Common myeloid progenitor, CD34-positive (primary cell): ENCODE results near the gene ACTC1.

Source experiments
- CTCF ChIA-PET: fragments of 350-600 bp; sonication (Branson Sonifier 250); formaldehyde crosslinking; loops from one replicate; lab custom pipeline; 2021; ENCODE audit warnings: antibody characterized with exemption; lab: Charles Lee
- POLR2A ChIA-PET: fragments of 350-600 bp; sonication (Branson Sonifier 250); formaldehyde crosslinking; loops from one replicate; lab custom pipeline; 2021; ENCODE audit warnings: antibody characterized with exemption; lab: Charles Lee
- DNase-seq, 3 donors: peaks; one replicate each; pipeline versions ENCODE4 v3.0.0 to v3.0.0-alpha.2; 2013
- H3K27ac ChIP-seq, 2 experiments: 1 replicate in 1 of 2; 2 replicates in 1 of 2; pipeline ENCODE4 v1.7.0; 2013; ENCODE audit warnings: inconsistent platforms in 2 of 2, low read length in 2 of 2, mild to moderate bottlenecking in 2 of 2, low read depth in 1 of 2, moderate library complexity in 1 of 2; ENCODE audit not compliant: severe bottlenecking in 2 of 2, insufficient read depth in 1 of 2, poor library complexity in 1 of 2
- H3K27me3 ChIP-seq, 5 experiments: replicated peaks in 2 of 5; 1 replicate in 3 of 5; 2 replicates in 2 of 5; pipeline versions ENCODE4 v1.6.1 to v1.7.0; 2013; ENCODE audit warnings: low read length in 4 of 5, mild to moderate bottlenecking in 2 of 5, moderate library complexity in 2 of 5, inconsistent platforms in 1 of 5; ENCODE audit not compliant: insufficient read depth in 5 of 5, control insufficient read depth in 4 of 5
- H3K36me3 ChIP-seq, 4 experiments: 1 replicate in 2 of 4; 2 replicates in 2 of 4; pipeline versions ENCODE4 v1.6.1 to v1.7.0; 2013; ENCODE audit warnings: low read length in 3 of 4, control low read depth in 1 of 4, mild to moderate bottlenecking in 1 of 4; ENCODE audit not compliant: control insufficient read depth in 4 of 4, insufficient read depth in 4 of 4
- H3K4me1 ChIP-seq, 4 experiments: 1 replicate in 3 of 4; 2 replicates in 1 of 4; pipeline versions ENCODE4 v1.6.1 to v1.7.1; 2013; ENCODE audit warnings: low read length in 3 of 4, mild to moderate bottlenecking in 3 of 4, control low read depth in 1 of 4, inconsistent platforms in 1 of 4, moderate library complexity in 1 of 4; ENCODE audit not compliant: control insufficient read depth in 4 of 4, insufficient read depth in 4 of 4; ENCODE audit errors: control extremely low read depth in 1 of 4
- H3K4me3 ChIP-seq, 7 experiments: 1 replicate in 4 of 7; 2 replicates in 3 of 7; pipeline versions ENCODE4 v1.5.1 to v1.7.0; 2013; ENCODE audit warnings: mild to moderate bottlenecking in 7 of 7, low read length in 6 of 7, moderate library complexity in 6 of 7, inconsistent platforms in 2 of 7, low read depth in 2 of 7, control low read depth in 1 of 7; ENCODE audit not compliant: insufficient read depth in 4 of 7, control insufficient read depth in 1 of 7; ENCODE audit errors: extremely low read depth in 1 of 7
- H3K9me3 ChIP-seq, 5 experiments: 1 replicate in 4 of 5; 2 replicates in 1 of 5; pipeline versions ENCODE4 v1.6.1 to v1.7.1; 2013; ENCODE audit warnings: low read length in 4 of 5, mild to moderate bottlenecking in 2 of 5, inconsistent platforms in 1 of 5, low read depth in 1 of 5, moderate library complexity in 1 of 5; ENCODE audit not compliant: control insufficient read depth in 4 of 5, insufficient read depth in 2 of 5; ENCODE audit errors: control extremely low read depth in 1 of 5
- WGBS: methylation state at CpG from one replicate; pipeline ENCODE4 v1.1.5; 2013; ENCODE audit not compliant: insufficient coverage; 5-methylcytosine and 5-hydroxymethylcytosine counted together

Gene ACTC1

GRCh38 chr15:34753236-34753894, 42.0 kb downstream of the ACTC1 start:
- WGBS, result 0% methylated on average over 2 of the region's 11 CpGs
- Histone ChIP-seq H3K4me1 (peaks cover 0 to 19% (median 6%) of the 10 kb centered on the region in 4 experiments), H3K9me3 (peaks cover 0 to 7% (median 0%) of the 10 kb centered on the region in 5 experiments), H3K36me3 (no peaks in the 10 kb centered on the region), H3K4me3 (no peak overlapping the region), H3K27ac (no peak overlapping the region), H3K27me3 (peaks cover 10 to 79% (median 38%) of the 10 kb centered on the region in 5 experiments)
- peak in 2 of 3 donors; percentile 17 to 25 for DNase-seq
- ChIA-PET CTCF (no interaction called here), POLR2A (no interaction called here)

DNA sequence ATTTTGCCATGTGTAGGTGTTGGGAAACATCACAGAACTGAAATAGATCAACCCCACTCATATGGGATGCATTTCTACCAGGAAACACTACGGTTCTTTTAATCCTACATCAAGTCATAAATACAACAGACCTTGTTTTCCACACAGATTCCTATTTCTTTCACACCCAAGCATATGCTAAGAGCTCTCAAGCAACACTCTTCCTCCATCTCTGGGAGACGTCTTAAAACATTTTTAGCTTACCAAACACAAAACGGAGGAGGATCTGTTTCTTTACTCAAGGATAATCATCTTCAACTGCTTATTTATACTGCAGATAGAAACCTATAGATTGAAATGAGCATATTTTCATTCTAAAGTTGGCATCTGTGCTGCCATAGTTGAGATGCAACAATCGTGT, 45.7 kb downstream of the ACTC1 start:
- POLR2A ChIA-PET, result no interaction called here
- Histone ChIP-seq H3K27me3 (peaks cover 3 to 52% (median 17%) of the 10 kb centered on the region in 5 experiments), H3K9me3 (peaks cover 0 to 7% (median 0%) of the 10 kb centered on the region in 5 experiments), H3K4me1 (peaks cover 0 to 11% (median 3%) of the 10 kb centered on the region in 4 experiments), H3K4me3 (no peak overlapping the region), H3K27ac (no peak overlapping the region), H3K36me3 (no peaks in the 10 kb centered on the region)
- CTCF ChIA-PET, result no interaction called here
- WGBS, result 68% methylated on average over 2 of the region's 4 CpGs
- no peak for DNase-seq
